IMR-90 (cell line): ENCODE measurements around the gene ADAMTS6. TPM values are rescaled to one million over a fixed set of nuclear protein-coding genes. Genes with fewer than 3 reads are reported as not detected.

Source experiments
- ATAC-seq: fragments of 200-7000 bp; cut with Tn5 transposase; 2 replicates; pipeline ENCODE4 v1.9.1; 2020; ENCODE audit warnings: low read depth, mild to moderate bottlenecking, moderate library complexity
- Bru-seq: library from RNA; stranded (reverse); fragments of 400-500 nt; gene quantifications from one replicate; lab custom pipeline; 2021; lab: Mats Ljungman, UMichigan
- BruChase-seq, 2 experiments: library from RNA; stranded (reverse); fragments of 400-500 nt; gene quantifications; one replicate each; lab custom pipeline; 2021; lab: Mats Ljungman, UMichigan
- BruUV-seq: library from RNA; stranded (reverse); fragments of 400-500 nt; replicated peaks from 2 replicates; lab custom pipeline; 2021; lab: Mats Ljungman, UMichigan
- CTCF ChIA-PET: fragments of 300-600 bp; formaldehyde crosslinking; extraction: SDS; loops from one replicate; lab custom pipeline; 2021; ENCODE audit warnings: antibody characterized with exemption; lab: Yijun Ruan, JAX
- POLR2A ChIA-PET: fragments of 300-600 bp; sonication (Branson Sonifier 250); formaldehyde crosslinking; loops from one replicate; lab custom pipeline; 2022; ENCODE audit warnings: antibody characterized with exemption; ENCODE audit not compliant: unreplicated experiment; lab: Charles Lee
- DNase-seq: peaks from one replicate; pipeline ENCODE4 v3.0.0; 2013
- H2AFZ ChIP-seq: replicated peaks from 2 replicates; pipeline ENCODE3; 2013; ENCODE audit warnings: low read length, mild to moderate bottlenecking; ENCODE audit not compliant: poor library complexity
- H2AK5ac ChIP-seq: 2 replicates; pipeline ENCODE4 v1.6.1; 2013; ENCODE audit warnings: low read depth, low read length, inconsistent platforms
- H2AK9ac ChIP-seq: replicated peaks from 2 replicates; pipeline ENCODE3; 2013; ENCODE audit warnings: mild to moderate bottlenecking, low read depth, low read length, moderate library complexity; ENCODE audit not compliant: poor library complexity
- H2BK120ac ChIP-seq: 2 replicates; pipeline ENCODE4 v1.6.1; 2013; ENCODE audit warnings: low read depth, low read length, inconsistent platforms
- H2BK15ac ChIP-seq: 3 replicates; pipeline ENCODE4 v1.6.1; 2013; ENCODE audit warnings: low read depth, low read length, inconsistent platforms
- H2BK20ac ChIP-seq: 2 replicates; pipeline ENCODE4 v1.6.1; 2013; ENCODE audit warnings: low read depth, mild to moderate bottlenecking, inconsistent platforms, low read length, moderate library complexity
- H2BK5ac ChIP-seq: 2 replicates; pipeline ENCODE4 v1.6.1; 2013; ENCODE audit warnings: mild to moderate bottlenecking, low read depth, low read length, inconsistent platforms; ENCODE audit not compliant: poor library complexity, severe bottlenecking
- H3K14ac ChIP-seq: replicated peaks from 2 replicates; pipeline ENCODE4 v1.6.1; 2013; ENCODE audit warnings: low read depth, low read length, inconsistent platforms
- H3K18ac ChIP-seq: 2 replicates; pipeline ENCODE4 v1.6.1; 2013; ENCODE audit warnings: low read depth, low read length, control low read depth
- H3K23ac ChIP-seq: 2 replicates; pipeline ENCODE4 v1.6.1; 2013; ENCODE audit warnings: low read depth, low read length, inconsistent platforms
- H3K27ac ChIP-seq: 2 replicates; pipeline ENCODE4 v1.5.1; 2013; ENCODE audit warnings: mild to moderate bottlenecking, control low read depth, low read length; ENCODE audit not compliant: insufficient read depth
- H3K27me3 ChIP-seq: 2 replicates; pipeline ENCODE4 v1.6.1; 2013; ENCODE audit warnings: low read length; ENCODE audit not compliant: control insufficient read depth, insufficient read depth
- H3K36me3 ChIP-seq: 2 replicates; pipeline ENCODE4 v1.6.1; 2013; ENCODE audit warnings: low read length, mixed read lengths; ENCODE audit not compliant: control insufficient read depth, insufficient read depth
- H3K4ac ChIP-seq: 2 replicates; pipeline ENCODE4 v1.6.1; 2013; ENCODE audit warnings: low read depth, low read length, inconsistent platforms
- H3K4me1 ChIP-seq: 2 replicates; pipeline ENCODE4 v1.6.1; 2013; ENCODE audit warnings: low read length, mixed read lengths; ENCODE audit not compliant: control insufficient read depth, insufficient read depth
- H3K4me2 ChIP-seq: 2 replicates; pipeline ENCODE4 v1.6.1; 2013; ENCODE audit warnings: low read depth, mild to moderate bottlenecking, control low read depth, low read length, moderate library complexity
- H3K4me3 ChIP-seq: 2 replicates; pipeline ENCODE4 v1.5.1; 2013; ENCODE audit warnings: low read depth, mild to moderate bottlenecking, control low read depth, low read length, moderate library complexity; ENCODE audit not compliant: insufficient read depth
- H3K56ac ChIP-seq: 2 replicates; pipeline ENCODE4 v1.6.1; 2013; ENCODE audit warnings: low read length, inconsistent platforms; ENCODE audit not compliant: insufficient read depth; ENCODE audit errors: extremely low read depth
- H3K79me1 ChIP-seq, 2 experiments: 2 replicates each; pipeline ENCODE4 v1.6.1; 2013; ENCODE audit warnings: low read length in 2 of 2, inconsistent platforms in 1 of 2, low read depth in 1 of 2
- H3K9ac ChIP-seq: 2 replicates; pipeline ENCODE4 v1.6.1; 2013; ENCODE audit warnings: low read depth, low read length, control low read depth
- H3K9me1 ChIP-seq: 2 replicates; pipeline ENCODE4 v1.6.1; 2013; ENCODE audit warnings: low read length, inconsistent platforms; ENCODE audit not compliant: insufficient read depth
- H3K9me3 ChIP-seq: 2 replicates; pipeline ENCODE4 v1.6.1; 2013; ENCODE audit warnings: low read length; ENCODE audit not compliant: control insufficient read depth, insufficient read depth
- H4K20me1 ChIP-seq: 2 replicates; pipeline ENCODE4 v1.6.1; 2013; ENCODE audit warnings: low read length, inconsistent platforms; ENCODE audit not compliant: insufficient read depth
- H4K5ac ChIP-seq: 2 replicates; pipeline ENCODE4 v1.6.1; 2013; ENCODE audit warnings: mild to moderate bottlenecking, low read depth, low read length, control low read depth
- H4K8ac ChIP-seq, 2 experiments: 2 replicates each; pipeline ENCODE4 v1.6.1; 2013; ENCODE audit warnings: low read depth in 2 of 2, low read length in 2 of 2, control low read depth in 1 of 2, inconsistent platforms in 1 of 2
- H4K91ac ChIP-seq: 2 replicates; pipeline ENCODE4 v1.6.1; 2013; ENCODE audit warnings: low read depth, low read length, inconsistent platforms; ENCODE audit not compliant: insufficient read depth
- BHLHE40 ChIP-seq: fragments of 150-350 bp; IDR thresholded peaks from 2 replicates; pipeline ENCODE4 v1.6.1; 2016; ENCODE audit warnings: mild to moderate bottlenecking, low read depth, low read length
- CEBPB ChIP-seq: IDR thresholded peaks from 2 replicates; pipeline ENCODE4 v1.6.1; 2012; ENCODE audit warnings: low read depth, low read length, improper control_type of control experiment
- ELK1 ChIP-seq: fragments of 150-350 bp; IDR thresholded peaks from 2 replicates; pipeline ENCODE4 v1.6.1; 2016; ENCODE audit warnings: low read depth, mild to moderate bottlenecking, low read length, moderate library complexity, borderline replicate concordance
- FOS ChIP-seq: fragments of 150-350 bp; IDR thresholded peaks from 2 replicates; pipeline ENCODE4 v1.6.1; 2016; ENCODE audit warnings: low read depth, low read length
- MAFK ChIP-seq: IDR thresholded peaks from 2 replicates; pipeline ENCODE4 v1.6.1; 2012; ENCODE audit warnings: low read depth, low read length, improper control_type of control experiment
- MAZ ChIP-seq: IDR thresholded peaks from 2 replicates; pipeline ENCODE4 v1.6.1; 2012; ENCODE audit warnings: low read depth, mild to moderate bottlenecking, low read length, improper control_type of control experiment, moderate library complexity, borderline replicate concordance
- MXI1 ChIP-seq: IDR thresholded peaks from 2 replicates; pipeline ENCODE4 v1.6.1; 2012; ENCODE audit warnings: low read depth, mild to moderate bottlenecking, low read length, moderate library complexity, borderline replicate concordance
- POLR2A ChIP-seq: IDR thresholded peaks from 2 replicates; pipeline ENCODE4 v1.6.1; 2012; ENCODE audit warnings: mild to moderate bottlenecking, low read depth, low read length
- RCOR1 ChIP-seq: IDR thresholded peaks from 2 replicates; pipeline ENCODE4 v1.6.1; 2012; ENCODE audit warnings: mild to moderate bottlenecking, low read length, improper control_type of control experiment; ENCODE audit not compliant: insufficient replicate concordance
- USF2 ChIP-seq: fragments of 150-350 bp; IDR thresholded peaks from 2 replicates; pipeline ENCODE4 v1.6.1; 2017; ENCODE audit warnings: mild to moderate bottlenecking, antibody characterized with exemption, low read length, low read depth
- WGBS, 2 experiments: methylation state at CpG; one replicate each; pipeline versions ENCODE4 v1.1.5 to v1.1.7; 2013; ENCODE audit warnings: missing lambda C conversion rate in 2 of 2; ENCODE audit not compliant: insufficient read length in 1 of 2; ENCODE audit errors: extremely low coverage in 2 of 2; 5-methylcytosine and 5-hydroxymethylcytosine counted together
- dilution Hi-C: fragments of 300-500 bp; cut with HindIII; formaldehyde crosslinking; loops from one replicate; pipeline ENCODE4 v1.14.3; 2018; ENCODE audit warnings: low sequenced_read_pairs; ENCODE audit not compliant: unreplicated experiment
- in situ Hi-C: fragments of 300-500 bp; cut with MboI; formaldehyde crosslinking; loops from 3 replicates; pipeline ENCODE4 v1.14.3; 2019; ENCODE audit warnings: low sequenced_read_pairs, inconsistent platforms, mixed read lengths
- intact Hi-C: fragments of 100-400 bp; cut with micrococcal nuclease; formaldehyde crosslinking; loops from 2 replicates; pipeline ENCODE4 v1.10.0; 2022
- long read RNA-seq: library from polyadenylated mRNA; unstranded; transcript quantifications from one replicate; pipeline ENCODE4 v2.0.0, GENCODE V29; 2021; ENCODE audit not compliant: unreplicated experiment
- polyA plus RNA-seq, 3 experiments: library from polyadenylated mRNA; depleted of rRNA; stranded (reverse); fragments of >200 nt; gene quantifications; 2 replicates each; pipeline ENCODE4 v1.2.3, GENCODE V29; 2012; ENCODE audit warnings: low replicate concordance in 1 of 3
- total RNA-seq: library from RNA; depleted of rRNA; stranded (reverse); fragments of >200 nt; gene quantifications from 2 replicates; pipeline ENCODE4 v1.2.3, GENCODE V29; 2012; rRNA removed

Gene ADAMTS6
- total RNA-seq (160 and 173 TPM in 2 replicates), polyA plus RNA-seq (2012; rRNA removed) (21.0 and 23.9 TPM in 2 replicates), Bru-seq, nascent RNA (percentile 82 among the genes with signal in this experiment), BruChase-seq, experiment 1, labeled RNA remaining after a 6-hour chase (percentile 64 among the genes with signal in this experiment), BruChase-seq, experiment 2, labeled RNA remaining after a 2-hour chase (percentile 63 among the genes with signal in this experiment)
- 6.9 and 9.7 TPM in 2 replicates for polyA plus RNA-seq (2012; cell fraction: cytosol; rRNA removed)
- polyA plus RNA-seq (2012; cell fraction: nucleus; rRNA removed; ENCODE audit: low replicate concordance) = 89.0 and 171 TPM in 2 replicates
- long read RNA-seq, partial matches to known transcripts = 1 of 5 reads
- long read RNA-seq, other reads (novel, unspliced or antisense) = 4 of 5 reads

- Histone ChIP-seq H2AFZ (peak within 1 kb of the TSS; percentile 79), H3K18ac (peak within 1 kb of the TSS; percentile 100), H3K4me3 (peak within 1 kb of the TSS; percentile 88), H4K8ac (peak within 1 kb of the TSS; percentile 68 to 95), H2BK20ac (peak within 1 kb of the TSS; percentile 96; the same call in 1 of the 2 replicates), H3K4me2 (peak within 1 kb of the TSS; percentile 100), H3K14ac (peak within 1 kb of the TSS; percentile 99), H2BK15ac (peak within 1 kb of the TSS; percentile 45), H3K23ac (peak within 1 kb of the TSS; percentile 99), H3K4ac (peak within 1 kb of the TSS; percentile 96), H3K27ac (peak within 1 kb of the TSS; percentile 96), H4K5ac (peak within 1 kb of the TSS; percentile 92), H3K9me3 (no peaks in the 10 kb centered on the region), H3K27me3 (no peaks in the 10 kb centered on the region), H2AK5ac (peak within 1 kb of the TSS; percentile 59; the same call in 1 of the 2 replicates), H3K4me1 (peaks cover 2% of the 10 kb centered on the region; the same call in 1 of the 2 replicates), H3K9ac (peak within 1 kb of the TSS; percentile 98), H4K20me1 (no peaks in the 10 kb centered on the region), H2BK120ac (peak within 1 kb of the TSS; percentile 98), H2AK9ac (peak within 1 kb of the TSS; percentile 20), H4K91ac (peak within 1 kb of the TSS; percentile 91), H3K9me1 (no peaks in the 10 kb centered on the region), H3K36me3 (no peaks in the 10 kb centered on the region), H3K56ac (peak within 1 kb of the TSS; percentile 97), H2BK5ac (peak within 1 kb of the TSS; percentile 98), H3K79me1 (peaks cover 0 to 8% of the 10 kb centered on the region in 2 experiments; a peak in 1 of 4 replicates)
- in situ Hi-C loops = loop anchor here (5.0 to 10.0 kb wide), 5 partner anchors 284 to 847 kb away; no protein-coding TSS in a partner anchor
- BruUV-seq = no TSS peak
- POLR2A ChIA-PET = interaction anchor here (0.6 to 1.3 kb wide), 6 partner anchors 16 to 388 kb away, joined by 3 to 11 read pairs (median 4); no protein-coding TSS in a partner anchor
- peak; percentile 85 for ATAC-seq
- CTCF ChIA-PET = interaction anchor here (0.5 to 2.2 kb wide), 8 partner anchors 218 to 697 kb away, joined by 3 to 10 read pairs (median 4); no protein-coding TSS in a partner anchor
- dilution Hi-C loops = no loop called here
- intact Hi-C loops = loop anchor here (1.0 to 5.0 kb wide), 5 partner anchors 283 to 847 kb away; no protein-coding TSS in a partner anchor
- peak; percentile 99 for DNase-seq
- TF ChIP-seq BHLHE40 (peak; percentile 99), MAFK (no peak), USF2 (peak; percentile 97), POLR2A (peak; percentile 76; the same call in 1 of the 2 replicates), MXI1 (peak; percentile 81), FOS (peak; percentile 53), ELK1 (no peak), CEBPB (peak; percentile 57), MAZ (peak; percentile 40; the same call in 1 of the 2 replicates), RCOR1 (no peak)
- WGBS, 2 experiments = no CpG with 5 or more reads among the region's 12 CpGs
Observed at GRCh38 chr5:65481635-65482295, at the start of gene ADAMTS6. TSS of gene ADAMTS6 (minus strand) at chr5:65481920. CDS start at chr5:65473673, 8,247 bp downstream.
